GM23338 (cell line): ENCODE measurements around the gene NT5M. TPM values are rescaled to one million over a fixed set of nuclear protein-coding genes. Genes with fewer than 3 reads are reported as not detected.

ENCODE experiments used
- ATAC-seq: fragments of 200-7000 bp; cut with Tn5 transposase; 3 replicates; pipeline ENCODE4 v1.9.1; 2020
- DNase-seq: peaks from one replicate; pipeline ENCODE4 v3.0.0-alpha.2; 2015; ENCODE audit warnings: low spot score
- H2AFZ ChIP-seq: fragments of 200-600 bp; sonication (generic); 2 replicates; pipeline ENCODE4 v1.8.0; 2016; ENCODE audit warnings: antibody characterized with exemption, mild to moderate bottlenecking, moderate library complexity
- H3F3A ChIP-seq: fragments of 200-600 bp; sonication (generic); replicated peaks from 2 replicates; pipeline ENCODE4 v1.8.0; 2017; ENCODE audit warnings: antibody characterized with exemption, mixed run types, low read depth
- H3K27ac ChIP-seq: fragments of 200-600 bp; sonication (generic); 2 replicates; pipeline ENCODE4 v1.6.1; 2016; ENCODE audit warnings: low read depth
- H3K27me3 ChIP-seq: fragments of 200-600 bp; sonication (generic); 2 replicates; pipeline ENCODE4 v1.8.0; 2016; ENCODE audit warnings: mild to moderate bottlenecking, mixed run types, moderate library complexity; ENCODE audit not compliant: insufficient read depth
- H3K36me3 ChIP-seq: fragments of 200-600 bp; sonication (generic); 2 replicates; pipeline ENCODE4 v1.8.0; 2016; ENCODE audit warnings: mild to moderate bottlenecking; ENCODE audit not compliant: insufficient read depth
- H3K4me1 ChIP-seq: fragments of 200-600 bp; sonication (generic); 2 replicates; pipeline ENCODE4 v1.8.0; 2016; ENCODE audit warnings: mild to moderate bottlenecking, moderate library complexity; ENCODE audit not compliant: insufficient read depth
- H3K4me2 ChIP-seq: fragments of 200-600 bp; sonication (generic); 2 replicates; pipeline ENCODE4 v1.7.1; 2017; ENCODE audit warnings: mixed run types
- H3K4me3 ChIP-seq: fragments of 200-600 bp; sonication (generic); 2 replicates; pipeline ENCODE4 v1.6.1; 2016; ENCODE audit warnings: mixed run types
- H3K79me2 ChIP-seq: fragments of 200-600 bp; sonication (generic); replicated peaks from 2 replicates; pipeline ENCODE4 v1.8.0; 2017; ENCODE audit warnings: mild to moderate bottlenecking; ENCODE audit not compliant: insufficient read depth
- H3K9me2 ChIP-seq: fragments of 200-600 bp; sonication (generic); 2 replicates; pipeline ENCODE4 v1.8.0; 2017; ENCODE audit not compliant: insufficient read depth
- H4K20me1 ChIP-seq: fragments of 200-600 bp; sonication (generic); replicated peaks from 2 replicates; pipeline ENCODE4 v1.8.0; 2017; ENCODE audit warnings: mild to moderate bottlenecking; ENCODE audit not compliant: insufficient read depth
- H3K27ac Mint-ChIP-seq: 2 replicates; pipeline ENCODE4 v1.8.0; 2020; ENCODE audit warnings: inconsistent platforms, mild to moderate bottlenecking, moderate library complexity, mixed read lengths
- H3K27me3 Mint-ChIP-seq: 3 replicates; pipeline ENCODE4 v1.8.0; 2022; ENCODE audit warnings: low read depth, mild to moderate bottlenecking, moderate library complexity, mixed read lengths, inconsistent platforms; ENCODE audit not compliant: insufficient read depth, poor library complexity
- H3K36me3 Mint-ChIP-seq: 3 replicates; pipeline ENCODE4 v1.8.0; 2021; ENCODE audit warnings: low read depth, mild to moderate bottlenecking, inconsistent platforms, moderate library complexity, mixed read lengths
- H3K4me1 Mint-ChIP-seq: 3 replicates; pipeline ENCODE4 v1.8.0; 2020; ENCODE audit warnings: mild to moderate bottlenecking, inconsistent platforms, mixed read lengths
- H3K4me3 Mint-ChIP-seq: 3 replicates; pipeline ENCODE4 v1.8.0; 2021; ENCODE audit warnings: moderate library complexity, mild to moderate bottlenecking, inconsistent platforms, mixed read lengths
- H3K9me3 Mint-ChIP-seq: 3 replicates; pipeline ENCODE4 v1.8.0; 2020; ENCODE audit warnings: moderate library complexity, mild to moderate bottlenecking, inconsistent platforms, mixed read lengths
- CREB1 ChIP-seq: fragments of 250-450 bp; sonication (Bioruptor Pico); IDR thresholded peaks from 2 replicates; pipeline ENCODE4 v1.5.0; 2020; ENCODE audit warnings: low read depth, mild to moderate bottlenecking, moderate library complexity
- EZH2 ChIP-seq: fragments of 200-600 bp; sonication (generic); IDR thresholded peaks from one replicate; pipeline ENCODE4 v1.8.0; 2017; ENCODE audit warnings: antibody characterized with exemption, mild to moderate bottlenecking, low read depth; ENCODE audit not compliant: unreplicated experiment
- EZH2phosphoT487 ChIP-seq: fragments of 200-600 bp; sonication (generic); IDR thresholded peaks from one replicate; pipeline ENCODE4 v1.8.1; 2018; ENCODE audit warnings: antibody characterized with exemption; ENCODE audit not compliant: unreplicated experiment
- JUNB ChIP-seq: IDR thresholded peaks from one replicate; pipeline ENCODE4 v1.6.1; 2016; ENCODE audit warnings: antibody characterized with exemption; ENCODE audit not compliant: unreplicated experiment
- NANOG ChIP-seq: IDR thresholded peaks from 2 replicates; pipeline ENCODE4 v1.6.1; 2016; ENCODE audit warnings: antibody characterized with exemption, borderline replicate concordance
- POLR2AphosphoS5 ChIP-seq: IDR thresholded peaks from 2 replicates; pipeline ENCODE4 v1.6.1; 2016; ENCODE audit warnings: antibody characterized with exemption, low read depth
- ZNF114 ChIP-seq: fragments of 250-450 bp; sonication (Bioruptor Pico); IDR thresholded peaks from 2 replicates; pipeline ENCODE4 v1.5.0; 2020; ENCODE audit warnings: mild to moderate bottlenecking, moderate library complexity
- ZNF331 ChIP-seq: fragments of 250-450 bp; sonication (Bioruptor Pico); IDR thresholded peaks from 2 replicates; pipeline ENCODE4 v1.5.0; 2020; ENCODE audit warnings: low read depth, mild to moderate bottlenecking, moderate library complexity
- polyA plus RNA-seq: library from polyadenylated mRNA; unstranded; fragments of >200 nt; fragmentation: Nextera tagmentation; extraction: Ambion mirVana; gene quantifications from 2 replicates; pipeline ENCODE4 v1.2.1, GENCODE V29; 2016
- total RNA-seq: library from RNA; depleted of rRNA; stranded (reverse); fragments of >200 nt; shearing (Covaris generic); gene quantifications from 2 replicates; pipeline ENCODE4 v1.2.3, GENCODE V29; 2014
- TF ChIP-seq, protein P1 (sequence below): IDR thresholded peaks from one replicate; pipeline ENCODE4 v1.6.1; 2018; ENCODE audit warnings: antibody characterized with exemption; ENCODE audit not compliant: unreplicated experiment
- TF ChIP-seq, protein P2 (sequence below): IDR thresholded peaks from 2 replicates; pipeline ENCODE4 v1.6.1; 2016; ENCODE audit warnings: antibody characterized with exemption
- TF ChIP-seq, protein P3 (sequence below): fragments of 250-450 bp; sonication (Bioruptor Pico); IDR thresholded peaks from 2 replicates; pipeline ENCODE4 v1.5.0; 2020; ENCODE audit warnings: mild to moderate bottlenecking, moderate library complexity
- TF ChIP-seq, protein P4 (sequence below), 2 experiments: fragments of 200-600 bp in 1 of 2; sonication (generic) in 1 of 2; conservative IDR thresholded peaks; 2 replicates each; pipeline versions ENCODE4 v1.5.1 to v1.6.1; 2016 to 2017; ENCODE audit warnings: antibody characterized with exemption in 2 of 2, low read depth in 2 of 2, mild to moderate bottlenecking in 2 of 2, moderate library complexity in 1 of 2

Gene NT5M
- total and polyA plus RNA-seq, 2 experiments from 2014 or later = 6.0 to 10.6 TPM

DNA sequence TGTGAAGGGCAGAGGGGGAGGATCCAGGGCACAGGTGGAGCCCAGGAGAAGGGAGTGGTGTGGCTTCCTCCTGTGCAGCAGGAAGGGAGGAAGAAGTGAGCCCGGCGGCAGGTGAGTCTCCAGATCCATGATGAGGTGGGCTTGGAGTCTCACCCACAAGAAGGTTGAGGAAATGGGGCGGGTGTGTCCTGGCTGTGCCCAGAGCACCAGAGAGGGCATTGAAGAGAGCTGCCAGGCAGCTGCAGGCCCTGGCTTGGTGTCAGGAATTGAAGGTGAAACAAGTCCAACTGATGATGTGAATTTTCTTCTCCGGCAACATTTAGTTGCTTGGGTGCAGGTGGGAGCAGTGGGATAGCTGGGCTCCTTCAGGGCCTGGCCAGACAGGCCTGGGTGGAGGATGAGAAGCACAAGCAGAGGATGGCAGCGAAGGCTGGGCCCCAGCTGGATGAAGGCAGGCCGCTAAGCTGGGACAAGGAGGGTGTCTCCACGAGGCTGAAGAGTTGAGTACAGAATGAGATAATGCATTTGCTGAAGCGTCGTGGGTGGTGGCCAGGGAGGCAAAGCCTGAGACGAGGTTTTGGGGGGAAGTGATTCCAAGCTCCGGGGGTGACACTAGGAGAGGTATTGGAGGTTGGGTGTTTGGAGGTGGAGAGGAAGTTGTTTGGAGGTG lies 18.3 kb downstream of the NT5M start:
- no peaks in the 10 kb centered on the region for H3K9me2 ChIP-seq
- no peaks in the 10 kb centered on the region for H3K4me1 ChIP-seq
- TF ChIP-seq CREB1 (CRISPR knock-in tag) (no peak), ZNF331 (CRISPR knock-in tag) (no peak), ZNF114 (CRISPR knock-in tag) (no peak), NANOG (no peak), EZH2 (no peak), EZH2phosphoT487 (no peak), POLR2AphosphoS5 (no peak), JUNB (no peak)
- TF ChIP-seq, protein P1, sequence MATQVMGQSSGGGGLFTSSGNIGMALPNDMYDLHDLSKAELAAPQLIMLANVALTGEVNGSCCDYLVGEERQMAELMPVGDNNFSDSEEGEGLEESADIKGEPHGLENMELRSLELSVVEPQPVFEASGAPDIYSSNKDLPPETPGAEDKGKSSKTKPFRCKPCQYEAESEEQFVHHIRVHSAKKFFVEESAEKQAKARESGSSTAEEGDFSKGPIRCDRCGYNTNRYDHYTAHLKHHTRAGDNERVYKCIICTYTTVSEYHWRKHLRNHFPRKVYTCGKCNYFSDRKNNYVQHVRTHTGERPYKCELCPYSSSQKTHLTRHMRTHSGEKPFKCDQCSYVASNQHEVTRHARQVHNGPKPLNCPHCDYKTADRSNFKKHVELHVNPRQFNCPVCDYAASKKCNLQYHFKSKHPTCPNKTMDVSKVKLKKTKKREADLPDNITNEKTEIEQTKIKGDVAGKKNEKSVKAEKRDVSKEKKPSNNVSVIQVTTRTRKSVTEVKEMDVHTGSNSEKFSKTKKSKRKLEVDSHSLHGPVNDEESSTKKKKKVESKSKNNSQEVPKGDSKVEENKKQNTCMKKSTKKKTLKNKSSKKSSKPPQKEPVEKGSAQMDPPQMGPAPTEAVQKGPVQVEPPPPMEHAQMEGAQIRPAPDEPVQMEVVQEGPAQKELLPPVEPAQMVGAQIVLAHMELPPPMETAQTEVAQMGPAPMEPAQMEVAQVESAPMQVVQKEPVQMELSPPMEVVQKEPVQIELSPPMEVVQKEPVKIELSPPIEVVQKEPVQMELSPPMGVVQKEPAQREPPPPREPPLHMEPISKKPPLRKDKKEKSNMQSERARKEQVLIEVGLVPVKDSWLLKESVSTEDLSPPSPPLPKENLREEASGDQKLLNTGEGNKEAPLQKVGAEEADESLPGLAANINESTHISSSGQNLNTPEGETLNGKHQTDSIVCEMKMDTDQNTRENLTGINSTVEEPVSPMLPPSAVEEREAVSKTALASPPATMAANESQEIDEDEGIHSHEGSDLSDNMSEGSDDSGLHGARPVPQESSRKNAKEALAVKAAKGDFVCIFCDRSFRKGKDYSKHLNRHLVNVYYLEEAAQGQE = no peak
- TF ChIP-seq, protein P2, sequence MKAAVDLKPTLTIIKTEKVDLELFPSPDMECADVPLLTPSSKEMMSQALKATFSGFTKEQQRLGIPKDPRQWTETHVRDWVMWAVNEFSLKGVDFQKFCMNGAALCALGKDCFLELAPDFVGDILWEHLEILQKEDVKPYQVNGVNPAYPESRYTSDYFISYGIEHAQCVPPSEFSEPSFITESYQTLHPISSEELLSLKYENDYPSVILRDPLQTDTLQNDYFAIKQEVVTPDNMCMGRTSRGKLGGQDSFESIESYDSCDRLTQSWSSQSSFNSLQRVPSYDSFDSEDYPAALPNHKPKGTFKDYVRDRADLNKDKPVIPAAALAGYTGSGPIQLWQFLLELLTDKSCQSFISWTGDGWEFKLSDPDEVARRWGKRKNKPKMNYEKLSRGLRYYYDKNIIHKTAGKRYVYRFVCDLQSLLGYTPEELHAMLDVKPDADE = no peak
- TF ChIP-seq, protein P3, sequence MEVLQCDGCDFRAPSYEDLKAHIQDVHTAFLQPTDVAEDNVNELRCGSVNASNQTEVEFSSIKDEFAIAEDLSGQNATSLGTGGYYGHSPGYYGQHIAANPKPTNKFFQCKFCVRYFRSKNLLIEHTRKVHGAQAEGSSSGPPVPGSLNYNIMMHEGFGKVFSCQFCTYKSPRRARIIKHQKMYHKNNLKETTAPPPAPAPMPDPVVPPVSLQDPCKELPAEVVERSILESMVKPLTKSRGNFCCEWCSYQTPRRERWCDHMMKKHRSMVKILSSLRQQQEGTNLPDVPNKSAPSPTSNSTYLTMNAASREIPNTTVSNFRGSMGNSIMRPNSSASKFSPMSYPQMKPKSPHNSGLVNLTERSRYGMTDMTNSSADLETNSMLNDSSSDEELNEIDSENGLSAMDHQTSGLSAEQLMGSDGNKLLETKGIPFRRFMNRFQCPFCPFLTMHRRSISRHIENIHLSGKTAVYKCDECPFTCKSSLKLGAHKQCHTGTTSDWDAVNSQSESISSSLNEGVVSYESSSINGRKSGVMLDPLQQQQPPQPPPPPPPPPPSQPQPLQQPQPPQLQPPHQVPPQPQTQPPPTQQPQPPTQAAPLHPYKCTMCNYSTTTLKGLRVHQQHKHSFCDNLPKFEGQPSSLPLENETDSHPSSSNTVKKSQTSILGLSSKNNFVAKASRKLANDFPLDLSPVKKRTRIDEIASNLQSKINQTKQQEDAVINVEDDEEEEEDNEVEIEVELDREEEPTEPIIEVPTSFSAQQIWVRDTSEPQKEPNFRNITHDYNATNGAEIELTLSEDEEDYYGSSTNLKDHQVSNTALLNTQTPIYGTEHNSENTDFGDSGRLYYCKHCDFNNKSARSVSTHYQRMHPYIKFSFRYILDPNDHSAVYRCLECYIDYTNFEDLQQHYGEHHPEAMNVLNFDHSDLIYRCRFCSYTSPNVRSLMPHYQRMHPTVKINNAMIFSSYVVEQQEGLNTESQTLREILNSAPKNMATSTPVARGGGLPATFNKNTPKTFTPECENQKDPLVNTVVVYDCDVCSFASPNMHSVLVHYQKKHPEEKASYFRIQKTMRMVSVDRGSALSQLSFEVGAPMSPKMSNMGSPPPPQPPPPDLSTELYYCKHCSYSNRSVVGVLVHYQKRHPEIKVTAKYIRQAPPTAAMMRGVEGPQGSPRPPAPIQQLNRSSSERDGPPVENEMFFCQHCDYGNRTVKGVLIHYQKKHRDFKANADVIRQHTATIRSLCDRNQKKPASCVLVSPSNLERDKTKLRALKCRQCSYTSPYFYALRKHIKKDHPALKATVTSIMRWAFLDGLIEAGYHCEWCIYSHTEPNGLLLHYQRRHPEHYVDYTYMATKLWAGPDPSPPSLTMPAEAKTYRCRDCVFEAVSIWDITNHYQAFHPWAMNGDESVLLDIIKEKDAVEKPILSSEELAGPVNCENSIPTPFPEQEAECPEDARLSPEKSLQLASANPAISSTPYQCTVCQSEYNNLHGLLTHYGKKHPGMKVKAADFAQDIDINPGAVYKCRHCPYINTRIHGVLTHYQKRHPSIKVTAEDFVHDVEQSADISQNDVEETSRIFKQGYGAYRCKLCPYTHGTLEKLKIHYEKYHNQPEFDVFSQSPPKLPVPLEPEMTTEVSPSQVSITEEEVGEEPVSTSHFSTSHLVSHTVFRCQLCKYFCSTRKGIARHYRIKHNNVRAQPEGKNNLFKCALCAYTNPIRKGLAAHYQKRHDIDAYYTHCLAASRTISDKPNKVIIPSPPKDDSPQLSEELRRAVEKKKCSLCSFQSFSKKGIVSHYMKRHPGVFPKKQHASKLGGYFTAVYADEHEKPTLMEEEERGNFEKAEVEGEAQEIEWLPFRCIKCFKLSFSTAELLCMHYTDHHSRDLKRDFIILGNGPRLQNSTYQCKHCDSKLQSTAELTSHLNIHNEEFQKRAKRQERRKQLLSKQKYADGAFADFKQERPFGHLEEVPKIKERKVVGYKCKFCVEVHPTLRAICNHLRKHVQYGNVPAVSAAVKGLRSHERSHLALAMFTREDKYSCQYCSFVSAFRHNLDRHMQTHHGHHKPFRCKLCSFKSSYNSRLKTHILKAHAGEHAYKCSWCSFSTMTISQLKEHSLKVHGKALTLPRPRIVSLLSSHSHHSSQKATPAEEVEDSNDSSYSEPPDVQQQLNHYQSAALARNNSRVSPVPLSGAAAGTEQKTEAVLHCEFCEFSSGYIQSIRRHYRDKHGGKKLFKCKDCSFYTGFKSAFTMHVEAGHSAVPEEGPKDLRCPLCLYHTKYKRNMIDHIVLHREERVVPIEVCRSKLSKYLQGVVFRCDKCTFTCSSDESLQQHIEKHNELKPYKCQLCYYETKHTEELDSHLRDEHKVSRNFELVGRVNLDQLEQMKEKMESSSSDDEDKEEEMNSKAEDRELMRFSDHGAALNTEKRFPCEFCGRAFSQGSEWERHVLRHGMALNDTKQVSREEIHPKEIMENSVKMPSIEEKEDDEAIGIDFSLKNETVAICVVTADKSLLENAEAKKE = no peak
- TF ChIP-seq, protein P4, sequence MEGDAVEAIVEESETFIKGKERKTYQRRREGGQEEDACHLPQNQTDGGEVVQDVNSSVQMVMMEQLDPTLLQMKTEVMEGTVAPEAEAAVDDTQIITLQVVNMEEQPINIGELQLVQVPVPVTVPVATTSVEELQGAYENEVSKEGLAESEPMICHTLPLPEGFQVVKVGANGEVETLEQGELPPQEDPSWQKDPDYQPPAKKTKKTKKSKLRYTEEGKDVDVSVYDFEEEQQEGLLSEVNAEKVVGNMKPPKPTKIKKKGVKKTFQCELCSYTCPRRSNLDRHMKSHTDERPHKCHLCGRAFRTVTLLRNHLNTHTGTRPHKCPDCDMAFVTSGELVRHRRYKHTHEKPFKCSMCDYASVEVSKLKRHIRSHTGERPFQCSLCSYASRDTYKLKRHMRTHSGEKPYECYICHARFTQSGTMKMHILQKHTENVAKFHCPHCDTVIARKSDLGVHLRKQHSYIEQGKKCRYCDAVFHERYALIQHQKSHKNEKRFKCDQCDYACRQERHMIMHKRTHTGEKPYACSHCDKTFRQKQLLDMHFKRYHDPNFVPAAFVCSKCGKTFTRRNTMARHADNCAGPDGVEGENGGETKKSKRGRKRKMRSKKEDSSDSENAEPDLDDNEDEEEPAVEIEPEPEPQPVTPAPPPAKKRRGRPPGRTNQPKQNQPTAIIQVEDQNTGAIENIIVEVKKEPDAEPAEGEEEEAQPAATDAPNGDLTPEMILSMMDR (conservative IDR thresholded peaks at IDR 0.05; ENCODE audit: low read depth in 2 of 2) = no peak
- H3K9me3 Mint-ChIP-seq = no peaks in the 10 kb centered on the region
- no peak overlapping the region for H3K4me2 ChIP-seq
- no peaks in the 10 kb centered on the region for H3F3A ChIP-seq
- H3K36me3 Mint-ChIP-seq = no peaks in the 10 kb centered on the region; the same call in 2 of the 3 replicates
- no peak overlapping the region for H3K4me3 Mint-ChIP-seq
- no peak overlapping the region for H3K27ac ChIP-seq
- H3K27me3 ChIP-seq = no peaks in the 10 kb centered on the region
- no peak overlapping the region for H3K27ac Mint-ChIP-seq
- no peaks in the 10 kb centered on the region for H3K79me2 ChIP-seq
- peaks cover 2% of the 10 kb centered on the region for H3K27me3 Mint-ChIP-seq
- DNase-seq (no peak), ATAC-seq (no peak)
- H3K4me3 ChIP-seq = no peak overlapping the region
- H2AFZ ChIP-seq = no peak overlapping the region
- H4K20me1 ChIP-seq = no peaks in the 10 kb centered on the region
- H3K4me1 Mint-ChIP-seq = no peaks in the 10 kb centered on the region
- H3K36me3 ChIP-seq = no peaks in the 10 kb centered on the region
